Fibroblast of pulmonary artery (primary cell): ENCODE results near the gene CXCL9.
A peak's percentile ranks its signal among the peaks of the same experiment; 100 is the strongest.
"Not testable (repeated sequence)": the region's sequence is repeated elsewhere in the genome, so short reads cannot be mapped to it uniquely, and the experiment has no call there.

ENCODE experiments used
- DNase-seq: peaks from one replicate; pipeline ENCODE4 v3.0.0-alpha.2; 2010; ENCODE audit warnings: low read depth
- H3K4me3 ChIP-seq: replicated peaks from 2 replicates; pipeline ENCODE4 v1.5.1; 2011; ENCODE audit warnings: low read depth, mild to moderate bottlenecking, control low read depth, low read length, moderate library complexity
- CTCF ChIP-seq: IDR thresholded peaks from 2 replicates; pipeline ENCODE4 v1.5.1; 2011; ENCODE audit warnings: mild to moderate bottlenecking, control low read depth, low read length, inconsistent platforms; ENCODE audit errors: missing control alignments

The CXCL9 gene

GRCh38 chr4:75989846-75990528, 17.3 kb downstream of the CXCL9 start:
- peak overlapping the region; percentile 98 for H3K4me3 ChIP-seq
- peak; percentile 17 for DNase-seq
- no peak for TF ChIP-seq CTCF

- peak; percentile 66 for DNase-seq
- no peak for TF ChIP-seq CTCF
- H3K4me3 ChIP-seq: no peak overlapping the region
Observed at GRCh38 chr4:75985116-75985515, 22.2 kb downstream of the CXCL9 start.

- TF ChIP-seq CTCF: no peak
- H3K4me3 ChIP-seq: no peak overlapping the region
- DNase-seq: no peak
Observed at GRCh38 chr4:75980576-75980975, 26.7 kb downstream of the CXCL9 start.

GRCh38 chr4:75976177-75976576, 31.1 kb downstream of the CXCL9 start:
- no peak for TF ChIP-seq CTCF
- H3K4me3 ChIP-seq: no peak overlapping the region
- no peak for DNase-seq

GRCh38 chr4:75973766-75974165, 33.5 kb downstream of the CXCL9 start:
- no peak for TF ChIP-seq CTCF
- DNase-seq: no peak
- H3K4me3 ChIP-seq: no peak overlapping the region

GRCh38 chr4:75968084-75968483, 39.2 kb downstream of the CXCL9 start:
- DNase-seq: no peak
- no peak for TF ChIP-seq CTCF
- no peak overlapping the region for H3K4me3 ChIP-seq

- no peak for DNase-seq
- no peak for TF ChIP-seq CTCF
- H3K4me3 ChIP-seq: no peak overlapping the region
Observed at GRCh38 chr4:75963558-75963957, 43.8 kb downstream of the CXCL9 start.

- DNase-seq, H3K4me3 ChIP-seq: not testable (repeated sequence)
Observed at GRCh38 chr4:75962072-75962471, 45.2 kb downstream of the CXCL9 start.

GRCh38 chr4:75958546-75958945, 48.8 kb downstream of the CXCL9 start:
- not testable (repeated sequence) for H3K4me3 ChIP-seq, DNase-seq

- H3K4me3 ChIP-seq, DNase-seq: not testable (repeated sequence)
Observed at GRCh38 chr4:75954811-75955210, 52.5 kb downstream of the CXCL9 start.
